H9 (cell line): ENCODE measurements around the gene DDX27. TPM values are rescaled to one million over a fixed set of nuclear protein-coding genes. Genes with fewer than 3 reads are reported as not detected.

Source experiments
- DNase-seq: peaks from one replicate; pipeline ENCODE4 v3.0.0-alpha.2; 2017
- H2AFZ ChIP-seq: one replicate; pipeline ENCODE4 v1.6.1; 2013; ENCODE audit warnings: mild to moderate bottlenecking, low read length, control low read depth, moderate library complexity
- H2AK5ac ChIP-seq: 2 replicates; pipeline ENCODE4 v1.6.1; 2013; ENCODE audit warnings: low read length, control low read depth, mixed read lengths; ENCODE audit not compliant: insufficient read length
- H2BK120ac ChIP-seq: one replicate; pipeline ENCODE4 v1.6.1; 2013; ENCODE audit warnings: low read depth, mild to moderate bottlenecking, low read length, control low read depth, inconsistent platforms; ENCODE audit not compliant: poor library complexity, severe bottlenecking
- H2BK12ac ChIP-seq: 2 replicates; pipeline ENCODE4 v1.6.1; 2013; ENCODE audit warnings: low read length, control low read depth, mixed read lengths, low read depth; ENCODE audit not compliant: insufficient read length
- H2BK15ac ChIP-seq: 2 replicates; pipeline ENCODE4 v1.6.1; 2013; ENCODE audit warnings: low read depth, low read length, control low read depth
- H2BK20ac ChIP-seq: one replicate; pipeline ENCODE4 v1.6.1; 2013; ENCODE audit warnings: low read depth, mild to moderate bottlenecking, low read length, control low read depth, inconsistent platforms; ENCODE audit not compliant: poor library complexity, severe bottlenecking
- H2BK5ac ChIP-seq: 2 replicates; pipeline ENCODE4 v1.6.1; 2013; ENCODE audit warnings: low read length, control low read depth, mixed read lengths; ENCODE audit not compliant: insufficient read length
- H3K14ac ChIP-seq: 2 replicates; pipeline ENCODE4 v1.6.1; 2013; ENCODE audit warnings: low read length, control low read depth; ENCODE audit not compliant: insufficient read depth
- H3K18ac ChIP-seq: 2 replicates; pipeline ENCODE4 v1.6.1; 2013; ENCODE audit warnings: low read depth, mild to moderate bottlenecking, mixed read lengths, low read length, control low read depth; ENCODE audit not compliant: insufficient read length
- H3K23ac ChIP-seq: 2 replicates; pipeline ENCODE4 v1.6.1; 2013; ENCODE audit warnings: low read length, control low read depth, mixed read lengths, low read depth; ENCODE audit not compliant: insufficient read length
- H3K23me2 ChIP-seq: 2 replicates; pipeline ENCODE4 v1.6.1; 2013; ENCODE audit warnings: low read depth, mild to moderate bottlenecking, mixed read lengths, low read length, control low read depth; ENCODE audit not compliant: insufficient read length, poor library complexity, severe bottlenecking
- H3K27ac ChIP-seq: 2 replicates; pipeline ENCODE4 v1.5.1; 2013; ENCODE audit warnings: low read length, control low read depth, mixed read lengths, low read depth; ENCODE audit not compliant: insufficient read length
- H3K27me3 ChIP-seq: 2 replicates; pipeline ENCODE4 v1.6.1; 2013; ENCODE audit warnings: low read length, control low read depth, inconsistent platforms; ENCODE audit not compliant: insufficient read depth
- H3K4ac ChIP-seq: 2 replicates; pipeline ENCODE4 v1.6.1; 2013; ENCODE audit warnings: low read depth, mild to moderate bottlenecking, control low read depth, inconsistent platforms, low read length, moderate library complexity
- H3K4me1 ChIP-seq: 2 replicates; pipeline ENCODE4 v1.6.1; 2013; ENCODE audit warnings: low read length, control low read depth, inconsistent platforms; ENCODE audit not compliant: insufficient read depth
- H3K4me2 ChIP-seq: 2 replicates; pipeline ENCODE4 v1.6.1; 2013; ENCODE audit warnings: low read length, control low read depth, mixed read lengths; ENCODE audit not compliant: insufficient read length, insufficient read depth
- H3K56ac ChIP-seq: 2 replicates; pipeline ENCODE4 v1.6.1; 2013; ENCODE audit warnings: low read depth, mild to moderate bottlenecking, mixed read lengths, low read length, control low read depth; ENCODE audit not compliant: insufficient read length
- H3K79me1 ChIP-seq: 2 replicates; pipeline ENCODE4 v1.6.1; 2013; ENCODE audit warnings: low read depth, mild to moderate bottlenecking, moderate library complexity, low read length, control low read depth, inconsistent platforms; ENCODE audit not compliant: insufficient read depth, poor library complexity, severe bottlenecking
- H3K79me2 ChIP-seq: 2 replicates; pipeline ENCODE4 v1.6.1; 2013; ENCODE audit warnings: low read length, control low read depth, inconsistent platforms; ENCODE audit not compliant: insufficient read depth
- H3K9ac ChIP-seq: 2 replicates; pipeline ENCODE4 v1.6.1; 2013; ENCODE audit warnings: low read length, control low read depth, mixed read lengths; ENCODE audit not compliant: insufficient read length; ENCODE audit errors: extremely low read depth
- H3K9me3 ChIP-seq: one replicate; pipeline ENCODE4 v1.6.1; 2013; ENCODE audit warnings: low read depth, low read length, inconsistent platforms; ENCODE audit not compliant: control insufficient read depth
- H3T11ph ChIP-seq: one replicate; pipeline ENCODE4 v1.6.1; 2013; ENCODE audit warnings: mild to moderate bottlenecking, low read length, control low read depth, inconsistent platforms
- H4K20me1 ChIP-seq: one replicate; pipeline ENCODE4 v1.6.1; 2013; ENCODE audit not compliant: control insufficient read depth, insufficient read length, insufficient read depth
- H4K5ac ChIP-seq: 2 replicates; pipeline ENCODE4 v1.6.1; 2013; ENCODE audit warnings: low read depth, mild to moderate bottlenecking, mixed read lengths, low read length, control low read depth; ENCODE audit not compliant: insufficient read length
- H4K8ac ChIP-seq: replicated peaks from 2 replicates; pipeline ENCODE4 v1.6.1; 2013; ENCODE audit warnings: low read length, control low read depth, mixed read lengths, low read depth; ENCODE audit not compliant: insufficient read length
- H4K91ac ChIP-seq: 2 replicates; pipeline ENCODE4 v1.6.1; 2013; ENCODE audit warnings: low read depth, mild to moderate bottlenecking, moderate library complexity, mixed read lengths, low read length, control low read depth; ENCODE audit not compliant: insufficient read length
- H3K27ac Mint-ChIP-seq, 3 experiments: 2 replicates in 2 of 3; 3 replicates in 1 of 3; pipeline ENCODE4 v1.8.0; 2020 to 2021; ENCODE audit warnings: mixed read lengths in 3 of 3, mild to moderate bottlenecking in 1 of 3, moderate library complexity in 1 of 3
- H3K27me3 Mint-ChIP-seq: 2 replicates; pipeline ENCODE4 v1.8.0; 2021; ENCODE audit warnings: low read depth, mild to moderate bottlenecking, moderate library complexity, mixed read lengths
- H3K36me3 Mint-ChIP-seq, 3 experiments: 2 replicates in 2 of 3; 3 replicates in 1 of 3; pipeline ENCODE4 v1.8.0; 2020 to 2021; ENCODE audit warnings: low read depth in 3 of 3, mixed read lengths in 3 of 3; ENCODE audit not compliant: insufficient read depth in 1 of 3
- H3K4me1 Mint-ChIP-seq, 2 experiments: 2 replicates each; pipeline ENCODE4 v1.8.0; 2020; ENCODE audit warnings: mixed read lengths in 2 of 2
- H3K4me3 Mint-ChIP-seq, 2 experiments: 2 replicates in 1 of 2; 3 replicates in 1 of 2; pipeline ENCODE4 v1.8.0; 2020 to 2021; ENCODE audit warnings: mild to moderate bottlenecking in 2 of 2, mixed read lengths in 2 of 2, moderate library complexity in 1 of 2
- H3K9me3 Mint-ChIP-seq, 2 experiments: 2 replicates in 1 of 2; 3 replicates in 1 of 2; pipeline ENCODE4 v1.8.0; 2020; ENCODE audit warnings: mild to moderate bottlenecking in 2 of 2, mixed read lengths in 2 of 2, moderate library complexity in 1 of 2
- CTCF ChIP-seq: fragments of 200-600 bp; sonication (generic); conservative IDR thresholded peaks from 3 replicates; pipeline ENCODE4 v1.8.0; 2021; ENCODE audit warnings: antibody characterized with exemption, mild to moderate bottlenecking
- WGBS: extraction: QIAGEN DNeasy Blood & Tissue Kit; methylation state at CpG from one replicate; pipeline ENCODE4 v1.1.7; 2013; ENCODE audit warnings: missing lambda C conversion rate, low lambda C conversion rate, mixed read lengths; ENCODE audit not compliant: insufficient read length; ENCODE audit errors: extremely low coverage; 5-methylcytosine and 5-hydroxymethylcytosine counted together
- total RNA-seq: library from RNA; stranded (reverse); gene quantifications from 2 replicates; pipeline ENCODE4 v1.2.1, GENCODE V29; 2021

DDX27 gene
- total RNA-seq, 1 experiment from 2014 or later, result 46.9 TPM

- DNase-seq, result no peak
- Mint-ChIP-seq H3K4me3 (no peak overlapping the region), H3K27ac (no peak overlapping the region), H3K27me3 (no peaks in the 10 kb centered on the region), H3K36me3 (peaks cover 5 to 24% (median 23%) of the 10 kb centered on the region in 3 experiments; a peak in 5 of 7 replicates), H3K4me1 (peaks cover 9% of the 10 kb centered on the region in 2 experiments; a peak in 3 of 4 replicates), H3K9me3 (no peaks in the 10 kb centered on the region)
- no peak overlapping the region for H3K14ac ChIP-seq
- H3K56ac ChIP-seq, result no peak overlapping the region
- H3K23ac ChIP-seq, result no peak overlapping the region
- H2AFZ ChIP-seq, result no peak overlapping the region
- no peak for TF ChIP-seq CTCF
- no peak overlapping the region for H4K91ac ChIP-seq
- no peaks in the 10 kb centered on the region for H3K9me3 ChIP-seq
- H4K8ac ChIP-seq, result no peak overlapping the region
- H2AK5ac ChIP-seq, result no peak overlapping the region
- no peak overlapping the region for H2BK15ac ChIP-seq
- H3K79me2 ChIP-seq, result peaks cover 6% of the 10 kb centered on the region; the same call in 1 of the 2 replicates
- H3K4me2 ChIP-seq, result no peak overlapping the region
- H2BK5ac ChIP-seq, result no peak overlapping the region
- no peak overlapping the region for H3K9ac ChIP-seq
- no peaks in the 10 kb centered on the region for H3K23me2 ChIP-seq
- no peak overlapping the region for H3K27ac ChIP-seq
- H4K20me1 ChIP-seq, result no peaks in the 10 kb centered on the region
- H4K5ac ChIP-seq, result no peak overlapping the region
- H2BK20ac ChIP-seq, result no peak overlapping the region
- no CpG with 5 or more reads among the region's 2 CpGs for WGBS
- H2BK12ac ChIP-seq, result no peak overlapping the region
- H2BK120ac ChIP-seq, result no peak overlapping the region
- H3K27me3 ChIP-seq, result no peaks in the 10 kb centered on the region
- H3K18ac ChIP-seq, result no peak overlapping the region
- H3K4ac ChIP-seq, result no peak overlapping the region
- peaks cover 3% of the 10 kb centered on the region for H3K79me1 ChIP-seq
- H3T11ph ChIP-seq, result no peak overlapping the region
- no peaks in the 10 kb centered on the region for H3K4me1 ChIP-seq
These were observed 48.5 kb upstream of the DDX27 start for GRCh38 chr20:49170714-49171113.
